Measurements from ENCODE around the gene GP9.

GRCh38 chr3:129020691-129021090, 39.9 kb upstream of the GP9 start:
- no peak for TF ChIP-seq CTCF (IDR thresholded peaks at IDR 0.05; ENCODE audit: poor library complexity, severe bottlenecking)
- no peak for TF ChIP-seq EZH2 (IDR thresholded peaks at IDR 0.05; ENCODE audit: borderline replicate concordance, insufficient read depth, low read length, poor library complexity, severe bottlenecking)
- TF ChIP-seq EP300 (conservative IDR thresholded peaks at IDR 0.05; ENCODE audit: poor library complexity, severe bottlenecking) = no peak
- no peak for TF ChIP-seq POLR2AphosphoS5 (IDR thresholded peaks at IDR 0.05)
- no peak for TF ChIP-seq MXI1 (conservative IDR thresholded peaks at IDR 0.05; ENCODE audit: poor library complexity, severe bottlenecking)
- no peak for TF ChIP-seq SMC3 (conservative IDR thresholded peaks at IDR 0.05; ENCODE audit: poor library complexity)
- TF ChIP-seq RAD21 (conservative IDR thresholded peaks at IDR 0.05) = no peak
